WTC11 (cell line): Measurements from ENCODE around the gene GNG8. TPM values are rescaled to one million over a fixed set of nuclear protein-coding genes. Genes with fewer than 3 reads are reported as not detected.

Source experiments
- ATAC-seq: fragments of 200-7000 bp; cut with Tn5 transposase; 2 replicates; pipeline ENCODE4 v1.10.0; 2021; ENCODE audit warnings: mild to moderate bottlenecking, moderate library complexity
- CTCF ChIA-PET: fragments of 300-600 bp; sonication (Branson Sonifier 250); formaldehyde crosslinking; loops from one replicate; lab custom pipeline; 2021; ENCODE audit warnings: antibody characterized with exemption; lab: Charles Lee
- POLR2A ChIA-PET: fragments of 350-600 bp; sonication (Branson Sonifier 250); formaldehyde crosslinking; loops from one replicate; lab custom pipeline; 2021; ENCODE audit warnings: antibody characterized with exemption; lab: Charles Lee
- DNase-seq: peaks from one replicate; pipeline ENCODE4 v3.0.0; 2021; ENCODE audit warnings: low spot score
- H3K27ac Mint-ChIP-seq: 2 replicates; pipeline ENCODE4 v1.8.0; 2021; ENCODE audit warnings: mixed read lengths
- H3K27me3 Mint-ChIP-seq: 2 replicates; pipeline ENCODE4 v1.8.0; 2021; ENCODE audit warnings: low read depth, mild to moderate bottlenecking, moderate library complexity, mixed read lengths
- H3K36me3 Mint-ChIP-seq: 2 replicates; pipeline ENCODE4 v1.8.0; 2021; ENCODE audit warnings: mixed read lengths
- H3K4me1 Mint-ChIP-seq: 2 replicates; pipeline ENCODE4 v1.8.0; 2022; ENCODE audit warnings: mixed read lengths
- H3K4me3 Mint-ChIP-seq: 2 replicates; pipeline ENCODE4 v1.8.0; 2021; ENCODE audit warnings: mild to moderate bottlenecking, moderate library complexity, mixed read lengths
- H3K9me3 Mint-ChIP-seq: 2 replicates; pipeline ENCODE4 v1.8.0; 2021; ENCODE audit warnings: mixed read lengths
- CTCF ChIP-seq: fragments of 200-600 bp; IDR thresholded peaks from 2 replicates; pipeline ENCODE4 v1.8.0; 2022; ENCODE audit warnings: antibody characterized with exemption
- ETV6 ChIP-seq: sonication (generic); formaldehyde crosslinking; IDR thresholded peaks from 2 replicates; pipeline ENCODE4 v1.8.1; 2022; ENCODE audit warnings: mild to moderate bottlenecking, missing genetic modification reagents
- FOXP1 ChIP-seq: sonication (generic); formaldehyde crosslinking; IDR thresholded peaks from 2 replicates; pipeline ENCODE4 v1.8.0; 2022; ENCODE audit warnings: missing genetic modification reagents, mild to moderate bottlenecking, moderate library complexity, borderline replicate concordance
- IRF2 ChIP-seq: sonication (generic); formaldehyde crosslinking; IDR thresholded peaks from 2 replicates; pipeline ENCODE4 v1.8.0; 2022; ENCODE audit warnings: low read depth, missing genetic modification reagents, borderline replicate concordance
- JUN ChIP-seq: sonication (generic); formaldehyde crosslinking; IDR thresholded peaks from 2 replicates; pipeline ENCODE4 v1.8.0; 2023; ENCODE audit warnings: mild to moderate bottlenecking, missing genetic modification reagents
- NR3C1 ChIP-seq: sonication (generic); formaldehyde crosslinking; conservative IDR thresholded peaks from 2 replicates; pipeline ENCODE4 v1.8.1; 2023; ENCODE audit warnings: low read depth, mild to moderate bottlenecking, missing genetic modification reagents
- PRDM15 ChIP-seq: sonication (generic); formaldehyde crosslinking; IDR thresholded peaks from 2 replicates; pipeline ENCODE4 v1.8.0; 2022; ENCODE audit warnings: missing genetic modification reagents
- SOX15 ChIP-seq: fragments of 250-450 bp; sonication (Bioruptor Pico); IDR thresholded peaks from 2 replicates; pipeline ENCODE4 v1.9.0; 2021; ENCODE audit warnings: mild to moderate bottlenecking
- ZBTB43 ChIP-seq: sonication (generic); formaldehyde crosslinking; IDR thresholded peaks from 2 replicates; pipeline ENCODE4 v1.8.1; 2023; ENCODE audit warnings: mild to moderate bottlenecking, missing genetic modification reagents
- ZNF281 ChIP-seq: sonication (generic); formaldehyde crosslinking; IDR thresholded peaks from 2 replicates; pipeline ENCODE4 v1.8.0; 2023; ENCODE audit warnings: mild to moderate bottlenecking, missing genetic modification reagents
- total RNA-seq: library from RNA; stranded (reverse); gene quantifications from 3 replicates; pipeline ENCODE4 v1.2.3, GENCODE V29; 2021
- TF ChIP-seq, protein P1 (sequence below): sonication (generic); formaldehyde crosslinking; IDR thresholded peaks from 2 replicates; pipeline ENCODE4 v1.8.0; 2022; ENCODE audit warnings: mild to moderate bottlenecking, missing genetic modification reagents
- TF ChIP-seq, protein P2 (sequence below): sonication (generic); formaldehyde crosslinking; IDR thresholded peaks from 2 replicates; pipeline ENCODE4 v1.8.1; 2022; ENCODE audit warnings: missing genetic modification reagents, borderline replicate concordance
- TF ChIP-seq, protein P3 (sequence below): sonication (generic); formaldehyde crosslinking; IDR thresholded peaks from 2 replicates; pipeline ENCODE4 v1.8.0; 2022; ENCODE audit warnings: mild to moderate bottlenecking, missing genetic modification reagents
- TF ChIP-seq, protein P4 (sequence below): sonication (generic); formaldehyde crosslinking; IDR thresholded peaks from 2 replicates; pipeline ENCODE4 v1.8.0; 2022; ENCODE audit warnings: mild to moderate bottlenecking, missing genetic modification reagents

The GNG8 gene
- total RNA-seq, 1 experiment from 2014 or later: not detected

DNA sequence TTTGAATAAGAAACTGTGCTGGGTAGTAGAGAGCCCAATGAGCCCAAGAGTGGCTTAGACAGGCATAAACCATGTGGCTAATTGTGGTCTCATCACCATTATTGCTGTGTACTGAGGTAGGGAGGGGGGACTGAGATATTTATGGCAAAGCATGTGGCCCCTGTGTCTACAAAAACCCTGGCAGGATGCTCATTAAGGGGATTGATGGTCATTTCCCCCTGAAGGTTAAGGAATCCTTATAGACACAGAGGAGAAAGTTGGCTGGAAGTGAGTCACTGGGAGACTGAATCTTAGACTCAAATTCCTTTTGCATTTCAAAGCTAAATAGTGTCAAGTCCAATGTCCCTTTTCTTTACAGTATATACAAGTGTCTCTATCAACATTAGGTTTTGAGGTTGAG lies 34.8 kb upstream of the GNG8 start (continued):
- TF ChIP-seq, protein P1, sequence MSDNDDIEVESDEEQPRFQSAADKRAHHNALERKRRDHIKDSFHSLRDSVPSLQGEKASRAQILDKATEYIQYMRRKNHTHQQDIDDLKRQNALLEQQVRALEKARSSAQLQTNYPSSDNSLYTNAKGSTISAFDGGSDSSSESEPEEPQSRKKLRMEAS (CRISPR knock-in tag): no peak
- TF ChIP-seq, protein P2, sequence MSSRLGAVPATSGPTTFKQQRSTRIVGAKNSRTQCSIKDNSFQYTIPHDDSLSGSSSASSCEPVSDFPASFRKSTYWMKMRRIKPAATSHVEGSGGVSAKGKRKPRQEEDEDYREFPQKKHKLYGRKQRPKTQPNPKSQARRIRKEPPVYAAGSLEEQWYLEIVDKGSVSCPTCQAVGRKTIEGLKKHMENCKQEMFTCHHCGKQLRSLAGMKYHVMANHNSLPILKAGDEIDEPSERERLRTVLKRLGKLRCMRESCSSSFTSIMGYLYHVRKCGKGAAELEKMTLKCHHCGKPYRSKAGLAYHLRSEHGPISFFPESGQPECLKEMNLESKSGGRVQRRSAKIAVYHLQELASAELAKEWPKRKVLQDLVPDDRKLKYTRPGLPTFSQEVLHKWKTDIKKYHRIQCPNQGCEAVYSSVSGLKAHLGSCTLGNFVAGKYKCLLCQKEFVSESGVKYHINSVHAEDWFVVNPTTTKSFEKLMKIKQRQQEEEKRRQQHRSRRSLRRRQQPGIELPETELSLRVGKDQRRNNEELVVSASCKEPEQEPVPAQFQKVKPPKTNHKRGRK (CRISPR knock-in tag): no peak
- TF ChIP-seq SOX15 (no peak), FOXP1 (CRISPR knock-in tag) (no peak), IRF2 (CRISPR knock-in tag) (no peak)

GRCh38 chr19:46668662-46669061 lies 32.7 kb upstream of the GNG8 start:
- peaks cover 6% of the 10 kb centered on the region; the same call in 1 of the 2 replicates for H3K9me3 Mint-ChIP-seq
- H3K4me1 Mint-ChIP-seq: no peaks in the 10 kb centered on the region
- DNase-seq (no peak), ATAC-seq (no peak)
- no peak overlapping the region for H3K27ac Mint-ChIP-seq
- ChIA-PET CTCF (no interaction called here), POLR2A (no interaction called here)
- no peak overlapping the region for H3K4me3 Mint-ChIP-seq
- TF ChIP-seq ZBTB43 (no peak), ZNF281 (CRISPR knock-in tag) (no peak), PRDM15 (CRISPR knock-in tag) (no peak), CTCF (no peak), NR3C1 (CRISPR knock-in tag) (no peak), JUN (CRISPR knock-in tag) (no peak), ETV6 (CRISPR knock-in tag) (no peak)
- TF ChIP-seq, protein P3, sequence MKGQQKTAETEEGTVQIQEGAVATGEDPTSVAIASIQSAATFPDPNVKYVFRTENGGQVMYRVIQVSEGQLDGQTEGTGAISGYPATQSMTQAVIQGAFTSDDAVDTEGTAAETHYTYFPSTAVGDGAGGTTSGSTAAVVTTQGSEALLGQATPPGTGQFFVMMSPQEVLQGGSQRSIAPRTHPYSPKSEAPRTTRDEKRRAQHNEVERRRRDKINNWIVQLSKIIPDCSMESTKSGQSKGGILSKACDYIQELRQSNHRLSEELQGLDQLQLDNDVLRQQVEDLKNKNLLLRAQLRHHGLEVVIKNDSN (CRISPR knock-in tag): no peak
- TF ChIP-seq, protein P4, sequence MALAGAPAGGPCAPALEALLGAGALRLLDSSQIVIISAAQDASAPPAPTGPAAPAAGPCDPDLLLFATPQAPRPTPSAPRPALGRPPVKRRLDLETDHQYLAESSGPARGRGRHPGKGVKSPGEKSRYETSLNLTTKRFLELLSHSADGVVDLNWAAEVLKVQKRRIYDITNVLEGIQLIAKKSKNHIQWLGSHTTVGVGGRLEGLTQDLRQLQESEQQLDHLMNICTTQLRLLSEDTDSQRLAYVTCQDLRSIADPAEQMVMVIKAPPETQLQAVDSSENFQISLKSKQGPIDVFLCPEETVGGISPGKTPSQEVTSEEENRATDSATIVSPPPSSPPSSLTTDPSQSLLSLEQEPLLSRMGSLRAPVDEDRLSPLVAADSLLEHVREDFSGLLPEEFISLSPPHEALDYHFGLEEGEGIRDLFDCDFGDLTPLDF (CRISPR knock-in tag): no peak
- TF ChIP-seq, protein P2 (CRISPR knock-in tag): no peak
- peaks cover 7% of the 10 kb centered on the region for H3K36me3 Mint-ChIP-seq
- H3K27me3 Mint-ChIP-seq: no peaks in the 10 kb centered on the region; the same call in 1 of the 2 replicates
